CD4-positive, alpha-beta T cell treated with Interleukin-4 for 1 hour (primary cell): ENCODE measurements around the gene TCP11L1.
"Not testable (repeated sequence)": the region's sequence is repeated elsewhere in the genome, so short reads cannot be mapped to it uniquely, and the experiment has no call there.

Source experiments
- DNase-seq, 2 donors: peaks; one replicate each; pipeline ENCODE4 v3.0.0-alpha.2; 2020 to 2022

Gene TCP11L1

GRCh38 chr11:33067294-33067693, 27.9 kb downstream of the TCP11L1 start:
- no peak for DNase-seq

GRCh38 chr11:33068611-33069340, 29.4 kb downstream of the TCP11L1 start:
- no peak for DNase-seq

DNA sequence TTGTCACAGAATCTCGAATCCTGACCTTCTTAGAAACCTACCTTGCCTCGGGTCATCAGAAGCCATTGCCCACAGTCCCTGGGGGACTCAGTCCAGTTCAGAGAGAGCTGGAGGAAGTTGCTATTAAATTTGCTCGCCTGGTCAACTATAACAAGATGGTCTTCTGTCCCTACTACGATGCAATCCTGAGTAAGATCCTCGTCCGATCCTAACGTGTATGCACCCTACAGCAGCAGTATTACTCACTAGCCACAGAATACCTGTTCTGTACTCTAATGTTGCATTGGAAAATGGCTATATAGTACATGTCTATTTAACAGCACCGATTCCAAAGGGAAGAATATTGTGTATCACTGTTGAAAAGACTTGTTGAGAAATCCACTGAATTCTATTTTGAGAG, 33.1 kb downstream of the TCP11L1 start:
- no peak for DNase-seq

- no peak for DNase-seq
These were observed 44.5 kb downstream of the TCP11L1 start for GRCh38 chr11:33083918-33084317.

DNA sequence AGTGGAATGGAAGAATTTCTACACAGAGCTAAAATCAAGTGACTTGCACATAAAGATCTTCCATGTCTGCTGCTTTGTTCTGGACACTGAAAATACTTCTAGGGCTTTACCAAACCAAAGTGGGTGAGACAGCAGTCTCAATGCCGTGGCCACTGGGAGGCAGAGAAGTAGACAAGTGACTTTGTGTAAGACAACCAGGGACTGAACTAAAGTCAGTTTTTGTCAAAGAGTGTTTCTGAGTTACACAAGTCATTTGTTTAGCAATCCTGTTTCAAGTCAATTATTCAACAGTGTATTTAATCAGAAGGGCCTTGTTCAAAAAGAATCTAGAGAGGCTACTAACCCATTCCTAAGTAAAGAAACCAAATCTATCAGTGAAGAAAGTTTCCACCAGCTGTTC, 46.6 kb downstream of the TCP11L1 start:
- no peak for DNase-seq

- no peak for DNase-seq
These were observed 50.4 kb downstream of the TCP11L1 start for GRCh38 chr11:33089776-33090175.

GRCh38 chr11:33094157-33094556, 54.8 kb downstream of the TCP11L1 start:
- no peak for DNase-seq

DNA sequence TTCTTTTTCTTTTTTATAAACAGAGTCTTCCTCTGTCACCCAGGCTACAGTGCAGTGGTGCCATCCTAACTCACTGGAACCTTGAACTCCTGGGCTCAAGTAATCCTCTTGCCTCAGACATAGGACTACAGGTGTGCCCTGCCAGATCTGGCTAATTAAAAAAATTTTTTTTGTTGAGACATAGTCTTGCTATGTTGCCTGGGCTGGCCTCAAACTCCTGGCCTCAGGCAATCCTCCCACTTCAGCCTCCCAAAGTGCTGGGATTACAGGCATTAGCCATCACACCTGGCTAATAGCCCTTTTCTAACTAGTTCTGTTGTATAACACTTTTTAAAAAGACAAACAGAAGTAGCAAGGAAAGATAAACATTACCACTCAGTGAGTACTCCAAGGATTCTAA, 64.5 kb downstream of the TCP11L1 start:
- DNase-seq = no peak

DNA sequence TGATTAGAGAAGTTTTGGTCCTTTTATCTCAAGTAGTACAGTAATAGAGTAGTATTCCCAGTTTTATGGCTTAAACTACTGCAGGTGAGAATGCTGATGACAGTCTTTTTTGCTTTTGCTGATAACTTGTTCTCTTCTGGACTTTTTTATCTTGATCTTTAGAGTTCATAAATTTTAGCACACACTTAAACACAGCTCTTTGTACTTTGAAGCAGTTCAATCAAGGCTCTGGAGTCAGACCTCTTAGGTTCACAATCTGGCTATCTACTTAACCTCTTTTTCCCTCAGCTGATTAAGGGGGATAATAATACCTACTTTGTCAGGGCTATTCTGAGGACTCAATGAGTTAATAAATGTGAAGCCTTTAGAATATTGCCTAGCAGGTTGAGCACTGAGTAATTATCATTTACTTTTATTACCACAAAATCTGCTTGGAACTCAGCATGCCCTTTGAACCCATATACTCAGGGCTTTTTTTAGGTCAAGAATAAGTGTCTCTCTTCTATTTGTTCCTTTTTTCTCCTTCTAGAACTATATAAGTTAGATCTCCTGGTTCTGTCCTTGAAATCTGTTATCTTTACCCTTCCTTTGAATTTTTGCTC, 70.0 kb downstream of the TCP11L1 start:
- DNase-seq = no peak

DNA sequence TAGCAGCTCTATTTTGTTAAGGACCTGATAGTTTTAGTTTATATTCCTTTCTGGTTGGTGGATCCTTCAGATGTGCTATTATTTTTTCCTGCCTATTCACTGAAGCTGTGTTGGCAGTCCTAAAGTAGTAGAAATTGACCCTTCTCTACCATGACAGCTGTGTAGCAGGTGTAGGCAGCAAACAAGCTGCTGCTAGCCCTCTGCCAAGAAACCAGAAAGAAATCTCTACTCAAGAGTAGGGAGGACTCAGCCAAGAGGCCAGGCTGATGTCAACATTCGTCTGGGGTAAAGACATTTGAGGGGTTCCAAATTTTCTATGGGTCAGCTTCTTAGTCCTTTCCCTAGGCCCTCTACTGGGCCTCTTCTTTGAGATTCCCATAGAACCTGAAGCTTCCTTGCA, 70.7 kb downstream of the TCP11L1 start:
- no peak for DNase-seq

DNA sequence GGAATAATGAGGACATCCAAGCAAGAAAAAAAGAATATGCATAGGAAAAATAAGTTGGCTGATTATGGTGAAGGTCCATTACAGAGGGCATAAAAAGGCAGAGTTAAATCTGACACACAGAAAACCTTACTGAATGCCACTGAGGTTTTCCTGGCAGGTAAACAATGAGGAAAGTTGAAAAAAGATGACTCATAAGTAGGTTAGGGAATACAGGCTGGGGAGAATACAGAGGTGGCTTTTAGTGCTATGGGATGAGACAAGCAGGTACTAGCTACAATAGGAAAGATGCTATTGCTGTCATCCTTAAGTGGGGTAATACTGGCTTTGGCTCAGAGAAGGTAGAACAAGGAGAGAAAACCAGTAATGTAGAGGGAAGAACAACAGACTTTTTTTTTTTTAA, 77.2 kb downstream of the TCP11L1 start:
- DNase-seq = no peak

GRCh38 chr11:33122696-33123095, 83.3 kb downstream of the TCP11L1 start:
- not testable (repeated sequence) for DNase-seq
